CD4-positive, CD25-positive, alpha-beta regulatory T cell (primary cell): ENCODE data around the gene HOXA6. TPM values are rescaled to one million over a fixed set of nuclear protein-coding genes. Genes with fewer than 3 reads are reported as not detected.

Source experiments
- ATAC-seq, 2 donors: fragments of 150-1000 bp; cut with Tn5 transposase; one replicate each; pipeline ENCODE4 v1.10.0; 2021; ENCODE audit warnings: low read depth in 2 of 2, moderate number of reproducible peaks in 2 of 2, moderate library complexity in 1 of 2
- DNase-seq, 3 donors: peaks; one replicate each; pipeline versions ENCODE4 v3.0.0 to v3.0.0-alpha.2; 2012 to 2022; ENCODE audit warnings: mixed read lengths in 1 of 3
- H3K27ac ChIP-seq: one replicate; pipeline ENCODE4 v1.7.0; 2013; ENCODE audit warnings: mild to moderate bottlenecking, low read length; ENCODE audit not compliant: insufficient read depth, poor library complexity, severe bottlenecking
- H3K27me3 ChIP-seq: one replicate; pipeline ENCODE4 v1.7.0; 2013; ENCODE audit warnings: low read length; ENCODE audit not compliant: control insufficient read depth, insufficient read depth
- H3K36me3 ChIP-seq: one replicate; pipeline ENCODE4 v1.7.0; 2013; ENCODE audit warnings: mild to moderate bottlenecking, low read length, moderate library complexity; ENCODE audit not compliant: control insufficient read depth, insufficient read depth
- H3K4me1 ChIP-seq: 2 replicates; pipeline ENCODE4 v1.7.0; 2013; ENCODE audit warnings: mild to moderate bottlenecking, low read length; ENCODE audit not compliant: insufficient read depth, control insufficient read depth, poor library complexity, severe bottlenecking
- H3K4me3 ChIP-seq: one replicate; pipeline ENCODE4 v1.7.0; 2013; ENCODE audit warnings: low read depth, mild to moderate bottlenecking, low read length, moderate library complexity
- H3K9me3 ChIP-seq, 2 experiments: 1 replicate in 1 of 2; 2 replicates in 1 of 2; pipeline ENCODE4 v1.7.0; 2013; ENCODE audit warnings: low read length in 2 of 2, mild to moderate bottlenecking in 1 of 2, moderate library complexity in 1 of 2; ENCODE audit not compliant: control insufficient read depth in 2 of 2
- H3K27ac Mint-ChIP-seq, 3 donors: one replicate each; pipeline ENCODE4 v1.8.0; 2020 to 2022; ENCODE audit warnings: mild to moderate bottlenecking in 3 of 3, mixed read lengths in 3 of 3, moderate library complexity in 2 of 3
- H3K27me3 Mint-ChIP-seq: one replicate; pipeline ENCODE4 v1.8.0; 2022; ENCODE audit warnings: mild to moderate bottlenecking, mixed read lengths
- H3K36me3 Mint-ChIP-seq: one replicate; pipeline ENCODE4 v1.8.0; 2020; ENCODE audit warnings: mixed read lengths
- H3K4me1 Mint-ChIP-seq, 4 donors: one replicate each; pipeline ENCODE4 v1.8.0; 2020 to 2022; ENCODE audit warnings: mixed read lengths in 4 of 4, mild to moderate bottlenecking in 1 of 4
- H3K4me3 Mint-ChIP-seq, 4 donors: one replicate each; pipeline ENCODE4 v1.8.0; 2020 to 2022; ENCODE audit warnings: mild to moderate bottlenecking in 4 of 4, mixed read lengths in 4 of 4, moderate library complexity in 3 of 4
- H3K9me3 Mint-ChIP-seq, 7 donors: one replicate each; pipeline ENCODE4 v1.8.0; 2020 to 2022; ENCODE audit warnings: mixed read lengths in 7 of 7, mild to moderate bottlenecking in 3 of 7, moderate library complexity in 2 of 7
- polyA plus RNA-seq, 4 donors: library from polyadenylated mRNA; unstranded; fragments of 300-500 nt; fragmentation: Illumina TruSeq; gene quantifications; one replicate each; pipeline ENCODE4 v1.2.3, GENCODE V29; 2021
- total RNA-seq: library from RNA; stranded (reverse); gene quantifications from one replicate; pipeline ENCODE4 v1.2.3, GENCODE V29; 2022

Gene HOXA6
- total and polyA plus RNA-seq, 5 donors from 2014 or later, result not detected

DNA sequence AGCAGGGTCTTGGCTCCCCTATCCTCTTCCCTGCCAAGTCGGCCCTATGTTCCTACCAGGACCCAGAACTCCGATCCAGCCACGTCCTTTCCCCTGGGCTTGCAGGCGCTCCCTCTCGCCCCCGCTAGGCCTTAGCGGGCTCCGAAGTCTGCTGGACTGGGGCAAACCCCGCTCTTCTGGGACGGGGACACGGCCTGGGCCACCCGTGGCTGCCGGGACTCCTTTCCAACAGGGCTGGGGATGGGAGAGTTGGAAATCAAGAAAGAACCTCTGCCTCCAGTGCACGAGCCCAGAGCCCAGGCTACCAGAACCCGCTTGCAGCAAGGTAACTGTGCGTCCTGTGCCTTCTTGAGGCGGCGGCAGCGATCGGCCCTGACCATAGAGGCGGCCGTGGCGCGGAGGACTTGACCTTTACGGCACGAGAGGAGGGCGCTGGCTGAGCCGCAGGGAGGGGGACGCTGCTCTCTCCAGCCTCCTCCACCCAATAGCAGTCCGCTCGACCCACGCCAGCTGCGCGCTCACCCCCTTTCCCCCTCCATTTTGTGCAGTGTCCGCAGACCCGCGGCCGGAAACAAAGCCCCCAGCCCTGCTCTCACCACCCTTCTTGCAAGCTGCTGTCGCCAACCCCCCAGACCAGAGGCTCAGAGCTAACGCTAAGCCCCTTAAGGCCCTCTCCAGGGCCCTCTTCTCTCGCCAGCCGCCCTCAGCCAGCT, 44.4 kb upstream of the HOXA6 start:
- no peaks in the 10 kb centered on the region for H3K36me3 Mint-ChIP-seq

DNA sequence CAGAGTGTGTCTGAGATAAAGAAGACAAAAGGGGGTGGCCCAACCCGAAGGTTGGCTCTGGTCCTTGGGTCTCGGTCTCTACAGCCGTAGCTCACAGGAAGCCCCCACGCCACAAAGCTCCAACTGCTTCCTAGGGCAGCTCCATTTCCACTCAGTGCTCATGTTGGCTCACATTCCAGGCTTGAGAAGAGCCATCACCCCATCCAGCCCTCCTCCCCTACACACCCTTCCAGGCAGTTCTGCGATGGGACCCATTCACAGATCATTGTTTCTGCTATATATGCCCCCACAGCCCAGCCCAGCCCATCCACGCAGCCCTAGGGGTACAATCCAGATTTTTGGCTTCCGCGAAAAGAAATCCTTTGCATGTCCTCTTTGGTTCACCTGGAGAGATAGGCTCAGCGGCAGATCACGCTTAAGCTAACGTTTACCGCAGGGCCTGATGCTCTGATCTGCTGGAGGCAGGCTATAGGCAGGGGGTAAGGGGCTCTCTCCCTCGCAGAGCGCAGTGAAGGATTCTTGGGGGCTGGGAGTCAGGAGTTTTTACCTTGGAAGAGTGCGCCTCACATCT, 43.7 kb upstream of the HOXA6 start:
- Histone ChIP-seq H3K4me3 (no peak overlapping the region), H3K9me3 (peaks cover 0 to 3% of the 10 kb centered on the region in 2 experiments), H3K4me1 (peaks cover 41% of the 10 kb centered on the region), H3K36me3 (no peaks in the 10 kb centered on the region), H3K27me3 (peaks cover 73% of the 10 kb centered on the region), H3K27ac (no peak overlapping the region)
- ATAC-seq (no peak), DNase-seq (no peak)
- Mint-ChIP-seq H3K4me3 (peak overlapping the region in 3 of 4 donors; percentile 6 to 80 (median 68)), H3K36me3 (no peaks in the 10 kb centered on the region), H3K9me3 (peaks cover 0 to 9% (median 0%) of the 10 kb centered on the region in 7 donors), H3K27ac (no peak overlapping the region), H3K4me1 (peaks cover 12 to 62% (median 25%) of the 10 kb centered on the region in 4 donors), H3K27me3 (peaks cover 95% of the 10 kb centered on the region)

More for the DNA sequence above, 44.4 kb upstream of the HOXA6 start:
- DNase-seq (no peak), ATAC-seq (no peak)
- H3K4me3 ChIP-seq, result no peak overlapping the region
- H3K4me1 Mint-ChIP-seq, result peaks cover 9 to 56% (median 21%) of the 10 kb centered on the region in 4 donors
- peak overlapping the region; percentile 70 to 80 (median 75) for H3K4me3 Mint-ChIP-seq
- H3K36me3 ChIP-seq, result no peaks in the 10 kb centered on the region
- H3K27ac ChIP-seq, result no peak overlapping the region
- H3K27ac Mint-ChIP-seq, result no peak overlapping the region
- H3K27me3 Mint-ChIP-seq, result peaks cover 95% of the 10 kb centered on the region
- H3K4me1 ChIP-seq, result peaks cover 40% of the 10 kb centered on the region
- peaks cover 0 to 6% (median 0%) of the 10 kb centered on the region in 7 donors for H3K9me3 Mint-ChIP-seq
- H3K9me3 ChIP-seq, result peaks cover 0 to 3% of the 10 kb centered on the region in 2 experiments
- peaks cover 73% of the 10 kb centered on the region for H3K27me3 ChIP-seq

DNA sequence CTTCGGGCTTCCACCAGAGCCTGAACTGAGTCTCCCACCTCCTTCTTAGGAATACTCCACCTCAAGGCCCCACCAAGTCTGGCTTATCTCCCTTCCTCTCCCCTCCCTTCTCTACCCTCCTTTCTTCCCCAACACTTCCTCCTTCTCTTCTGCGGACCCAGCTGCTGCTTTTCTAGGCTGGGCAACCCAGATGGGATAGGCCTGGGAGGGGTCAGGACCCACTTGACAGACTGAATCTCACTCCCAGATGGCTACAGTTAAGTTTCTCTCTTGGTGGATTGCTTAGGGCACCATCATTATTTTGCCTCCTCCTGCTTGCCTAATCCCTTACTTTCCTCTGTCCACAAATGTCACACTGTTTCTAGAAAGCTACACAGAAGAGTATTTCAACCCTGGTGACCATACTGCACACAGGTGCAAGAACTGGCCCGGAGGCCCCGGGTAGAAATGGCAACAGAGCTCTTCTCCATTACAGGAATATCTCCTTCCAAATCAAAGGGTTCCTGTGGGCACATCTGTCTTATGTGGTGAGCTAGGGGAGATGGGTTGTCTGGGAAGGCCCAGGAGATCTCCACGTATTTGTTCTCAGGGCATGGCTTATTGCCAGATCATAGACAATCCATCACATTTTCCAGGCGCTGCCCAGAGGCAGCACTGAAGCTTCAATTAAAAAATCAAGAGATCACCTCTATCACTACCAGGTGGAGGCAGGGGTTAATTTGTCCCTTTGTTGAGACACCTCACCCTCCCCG, 42.6 kb upstream of the HOXA6 start:
- peaks cover 70% of the 10 kb centered on the region for H3K27me3 ChIP-seq
- Mint-ChIP-seq H3K27ac (peak overlapping the region; percentile 48 to 88 (median 78)), H3K9me3 (peaks cover 0 to 13% (median 0%) of the 10 kb centered on the region in 7 donors), H3K4me3 (peak overlapping the region in 3 of 4 donors; percentile 11 to 69 (median 38)), H3K36me3 (no peaks in the 10 kb centered on the region), H3K27me3 (peaks cover 95% of the 10 kb centered on the region), H3K4me1 (peaks cover 15 to 73% (median 34%) of the 10 kb centered on the region in 4 donors)
- H3K4me1 ChIP-seq, result peaks cover 52% of the 10 kb centered on the region
- H3K27ac ChIP-seq, result no peak overlapping the region
- DNase-seq (no peak), ATAC-seq (no peak)
- H3K9me3 ChIP-seq, result peaks cover 3 to 7% of the 10 kb centered on the region in 2 experiments
- H3K4me3 ChIP-seq, result no peak overlapping the region
- H3K36me3 ChIP-seq, result no peaks in the 10 kb centered on the region

DNA sequence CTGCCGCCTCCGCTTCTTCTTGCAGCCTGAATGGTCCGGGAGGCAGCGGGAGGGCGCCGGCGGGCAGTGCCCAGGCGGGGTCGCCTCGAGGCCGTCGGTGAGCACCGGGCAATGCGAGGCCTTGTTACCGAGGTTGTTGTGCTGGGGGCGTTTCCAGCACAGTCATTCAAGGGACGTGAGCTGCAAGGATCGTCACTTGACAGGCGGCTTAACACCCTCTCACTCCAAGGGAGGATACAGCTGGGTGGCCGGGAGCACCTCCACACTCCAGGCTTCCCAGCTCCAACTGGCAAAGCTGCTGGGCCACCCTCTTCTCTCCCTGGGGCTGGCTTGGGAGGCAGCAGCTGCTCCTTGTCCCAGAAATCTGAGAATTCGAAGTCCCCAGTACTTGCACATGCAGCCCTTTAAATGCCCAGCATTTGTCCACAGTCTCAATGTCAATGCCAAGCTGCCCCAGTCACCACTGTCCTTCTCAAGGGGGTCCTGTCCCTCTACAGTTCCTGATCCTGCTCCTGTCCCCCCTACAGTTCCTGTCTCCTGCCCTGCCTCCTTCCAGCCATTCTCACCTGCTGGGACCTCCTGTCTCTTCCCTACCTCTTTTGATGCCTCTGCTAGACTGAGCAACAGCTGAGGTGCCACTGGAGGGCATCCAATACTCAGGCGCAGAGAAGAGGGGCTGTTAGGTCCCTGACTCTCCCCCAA, 41.9 kb upstream of the HOXA6 start:
- Histone ChIP-seq H3K27ac (no peak overlapping the region), H3K9me3 (peaks cover 3 to 7% of the 10 kb centered on the region in 2 experiments), H3K4me3 (no peak overlapping the region), H3K36me3 (no peaks in the 10 kb centered on the region), H3K27me3 (peaks cover 68% of the 10 kb centered on the region), H3K4me1 (peaks cover 59% of the 10 kb centered on the region)
- peak overlapping the region in 1 of 4 donors; percentile 69 for H3K4me3 Mint-ChIP-seq
- peaks cover 0 to 17% (median 0%) of the 10 kb centered on the region in 7 donors for H3K9me3 Mint-ChIP-seq
- DNase-seq, result no peak
- peaks cover 19 to 79% (median 41%) of the 10 kb centered on the region in 4 donors for H3K4me1 Mint-ChIP-seq
- H3K36me3 Mint-ChIP-seq, result no peaks in the 10 kb centered on the region
- no peak for ATAC-seq
- H3K27me3 Mint-ChIP-seq, result peaks cover 95% of the 10 kb centered on the region
- peak overlapping the region in 2 of 3 donors; percentile 48 to 78 for H3K27ac Mint-ChIP-seq

DNA sequence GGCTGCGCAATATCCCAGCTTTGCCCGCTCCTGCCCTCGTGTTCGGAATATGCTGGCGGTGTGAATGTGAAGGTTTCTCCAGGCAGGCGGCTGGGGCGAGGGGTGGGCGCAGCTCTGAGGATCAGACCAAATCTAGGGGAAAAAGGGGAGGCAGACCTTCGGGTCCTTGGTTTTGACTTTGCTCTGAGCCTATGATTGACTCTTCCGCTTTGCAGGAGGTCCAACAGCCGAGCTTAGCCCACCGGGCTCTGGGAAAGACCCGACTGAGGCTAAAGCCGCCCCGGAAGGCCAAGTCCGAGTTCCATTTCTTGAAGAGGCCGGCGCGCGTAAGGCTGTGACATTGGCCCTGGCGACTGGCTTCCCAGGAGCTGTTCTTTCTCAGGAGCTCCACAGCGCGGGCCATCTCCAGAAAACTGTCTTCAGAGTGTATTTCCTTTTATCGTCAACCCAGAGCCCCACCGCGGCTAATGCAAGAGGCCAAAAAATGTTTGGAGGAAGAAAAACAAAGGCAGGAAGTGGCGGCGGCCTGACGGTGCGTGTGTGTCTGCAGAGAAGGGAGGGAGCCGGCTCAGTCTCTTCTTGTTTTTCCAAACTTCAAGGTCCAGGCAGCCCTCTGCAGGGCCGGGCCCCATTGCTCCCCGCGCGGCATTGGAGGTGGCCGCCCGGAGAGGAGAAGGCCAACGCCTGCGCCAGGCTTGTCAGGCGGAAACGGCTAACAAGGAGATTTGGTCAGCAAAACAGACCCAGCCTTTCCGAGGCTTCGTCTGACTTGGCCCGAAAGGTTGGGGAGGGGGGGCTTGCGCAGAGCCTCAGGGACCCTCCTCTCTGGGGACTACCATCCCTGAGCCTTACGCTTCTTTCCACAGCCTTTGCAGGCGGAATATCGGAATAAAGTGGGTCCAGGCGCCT, 41.1 kb upstream of the HOXA6 start:
- peaks cover 18 to 83% (median 44%) of the 10 kb centered on the region in 4 donors for H3K4me1 Mint-ChIP-seq

DNA sequence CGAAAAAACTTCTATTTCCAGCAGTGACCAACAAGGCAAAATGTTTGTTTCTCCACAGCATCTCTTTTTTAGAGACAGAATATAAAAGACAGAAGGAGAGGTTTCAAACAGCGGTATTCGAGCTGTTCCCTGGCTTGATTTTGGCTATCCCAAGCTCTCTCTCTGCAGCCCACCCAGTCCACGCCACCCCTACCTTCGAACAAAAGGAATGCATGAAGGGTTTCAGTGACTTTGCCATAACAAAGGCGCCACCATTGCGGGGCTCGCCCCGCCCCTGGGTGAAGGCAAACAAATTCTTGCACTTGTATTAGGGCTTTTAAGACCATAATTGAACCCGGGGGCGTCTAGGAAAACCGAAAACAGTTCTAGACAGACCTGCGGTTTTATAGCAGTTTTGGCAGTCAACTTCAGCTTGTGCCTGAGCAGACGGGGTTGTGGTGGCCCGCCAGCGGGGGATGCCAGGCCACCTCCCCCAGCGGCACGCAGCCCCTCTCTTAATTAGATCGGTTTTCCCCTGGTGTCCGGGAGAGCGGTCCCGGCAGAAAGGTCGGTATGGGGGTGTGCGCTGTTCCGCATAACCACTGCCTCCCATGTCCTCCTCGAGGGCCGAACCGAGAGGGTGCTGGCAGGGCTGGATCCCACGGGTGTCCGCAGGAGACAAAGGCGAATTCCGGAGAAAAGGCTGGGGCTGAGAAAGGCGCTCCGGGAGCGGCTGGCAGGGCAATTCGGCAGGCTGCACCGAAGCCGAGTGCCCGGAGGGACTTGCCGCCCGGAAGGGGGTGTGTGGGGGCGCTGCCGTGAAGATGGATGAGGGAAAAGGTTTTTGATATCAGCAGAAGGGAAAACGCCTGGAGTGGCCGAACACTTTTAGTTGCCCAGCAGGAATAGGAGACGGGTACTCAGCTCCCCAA, 40.2 kb upstream of the HOXA6 start:
- Mint-ChIP-seq H3K27ac (peak overlapping the region; percentile 38 to 75 (median 66)), H3K4me3 (peak overlapping the region; percentile 76 to 93 (median 88))
- H3K9me3 ChIP-seq, result peaks cover 3 to 7% of the 10 kb centered on the region in 2 experiments

More for the DNA sequence above, 41.1 kb upstream of the HOXA6 start:
- peak overlapping the region in 2 of 3 donors; percentile 38 to 75 for H3K27ac Mint-ChIP-seq
- Histone ChIP-seq H3K36me3 (no peaks in the 10 kb centered on the region), H3K4me1 (peaks cover 67% of the 10 kb centered on the region), H3K27me3 (peaks cover 63% of the 10 kb centered on the region), H3K4me3 (no peak overlapping the region), H3K27ac (no peak overlapping the region), H3K9me3 (peaks cover 3 to 7% of the 10 kb centered on the region in 2 experiments)
- peaks cover 95% of the 10 kb centered on the region for H3K27me3 Mint-ChIP-seq
- H3K4me3 Mint-ChIP-seq, result peak overlapping the region; percentile 76 to 93 (median 82)
- H3K36me3 Mint-ChIP-seq, result no peaks in the 10 kb centered on the region
- H3K9me3 Mint-ChIP-seq, result peaks cover 0 to 15% (median 0%) of the 10 kb centered on the region in 7 donors
- ATAC-seq (peak; percentile 32 to 53), DNase-seq (peak in 1 of 3 donors; percentile 69)

More for the DNA sequence above, 40.2 kb upstream of the HOXA6 start:
- peaks cover 63% of the 10 kb centered on the region for H3K4me1 ChIP-seq
- no peak overlapping the region for H3K27ac ChIP-seq
- no peaks in the 10 kb centered on the region for H3K36me3 ChIP-seq
- DNase-seq (no peak), ATAC-seq (no peak)
- no peak overlapping the region for H3K4me3 ChIP-seq
- Mint-ChIP-seq H3K36me3 (no peaks in the 10 kb centered on the region), H3K4me1 (peaks cover 15 to 81% (median 44%) of the 10 kb centered on the region in 4 donors), H3K27me3 (peaks cover 95% of the 10 kb centered on the region), H3K9me3 (peaks cover 0 to 15% (median 0%) of the 10 kb centered on the region in 7 donors)
- peaks cover 60% of the 10 kb centered on the region for H3K27me3 ChIP-seq
